HG02571 (cell line): ENCODE measurements around the gene ZNF680.
"Not testable (repeated sequence)": the region's sequence is repeated elsewhere in the genome, so short reads cannot be mapped to it uniquely, and the experiment has no call there.

Source experiments
- ATAC-seq: cut with Tn5 transposase; IDR thresholded peaks from one replicate; pipeline ENCODE4 v1.9.1; 2021; ENCODE audit warnings: mild to moderate bottlenecking, moderate library complexity; ENCODE audit not compliant: unreplicated experiment

Gene ZNF680

GRCh38 chr7:64557601-64558322 lies 5.1 kb downstream of the ZNF680 start:
- ATAC-seq = no peak

- ATAC-seq = no peak
Observed at GRCh38 chr7:64555046-64555445, 7.8 kb downstream of the ZNF680 start.

GRCh38 chr7:64554188-64554587 lies 8.7 kb downstream of the ZNF680 start:
- not testable (repeated sequence) for ATAC-seq

- ATAC-seq = no peak
Observed at GRCh38 chr7:64551375-64552142, 11.3 kb downstream of the ZNF680 start.

- no peak for ATAC-seq
Observed at GRCh38 chr7:64544010-64544409, 18.9 kb downstream of the ZNF680 start.

GRCh38 chr7:64541438-64542359 lies 21.2 kb downstream of the ZNF680 start:
- ATAC-seq = no peak

- no peak for ATAC-seq
Observed at GRCh38 chr7:64533756-64534155, 29.1 kb downstream of the ZNF680 start.

GRCh38 chr7:64528770-64529169 lies 34.1 kb downstream of the ZNF680 start:
- ATAC-seq = no peak

GRCh38 chr7:64521409-64521984 lies 41.4 kb downstream of the ZNF680 start:
- ATAC-seq = no peak

- ATAC-seq = no peak
Observed at GRCh38 chr7:64516451-64516850, 46.4 kb downstream of the ZNF680 start.

GRCh38 chr7:64515781-64516180 lies 47.1 kb downstream of the ZNF680 start:
- no peak for ATAC-seq

GRCh38 chr7:64515330-64515729 lies 47.5 kb downstream of the ZNF680 start:
- ATAC-seq = no peak

- ATAC-seq = no peak
Observed at GRCh38 chr7:64509583-64509982, 53.3 kb downstream of the ZNF680 start.

GRCh38 chr7:64504581-64505120 lies 58.2 kb downstream of the ZNF680 start:
- no peak for ATAC-seq

GRCh38 chr7:64498270-64498669 lies 64.6 kb downstream of the ZNF680 start:
- no peak for ATAC-seq

- no peak for ATAC-seq
Observed at GRCh38 chr7:64494912-64495461, 67.9 kb downstream of the ZNF680 start.

- no peak for ATAC-seq
Observed at GRCh38 chr7:64485623-64486022, 77.2 kb downstream of the ZNF680 start.
